Progenitor cell of endocrine pancreas (in vitro differentiated cells): ENCODE measurements around the gene PLXDC2. TPM values are rescaled to one million over a fixed set of nuclear protein-coding genes. Genes with fewer than 3 reads are reported as not detected.
A peak's percentile ranks its signal among the peaks of the same experiment; 100 is the strongest.

Experiments
- DNase-seq: peaks from one replicate; pipeline ENCODE4 v3.0.0; 2021; ENCODE audit warnings: low spot score; ENCODE audit not compliant: unreplicated experiment
- H3K27ac Mint-ChIP-seq: 2 replicates; pipeline ENCODE4 v1.8.0; 2021; ENCODE audit warnings: mild to moderate bottlenecking, moderate library complexity, mixed read lengths
- H3K27me3 Mint-ChIP-seq: 2 replicates; pipeline ENCODE4 v1.8.0; 2021; ENCODE audit warnings: mixed read lengths
- H3K36me3 Mint-ChIP-seq: 2 replicates; pipeline ENCODE4 v1.8.0; 2022; ENCODE audit warnings: mixed read lengths; ENCODE audit not compliant: insufficient read depth
- H3K4me1 Mint-ChIP-seq: 2 replicates; pipeline ENCODE4 v1.8.0; 2021; ENCODE audit warnings: low read depth, mixed read lengths
- H3K4me3 Mint-ChIP-seq: 2 replicates; pipeline ENCODE4 v1.8.0; 2021; ENCODE audit warnings: low read depth, mild to moderate bottlenecking, moderate library complexity, mixed read lengths
- H3K9me3 Mint-ChIP-seq: 2 replicates; pipeline ENCODE4 v1.8.0; 2021; ENCODE audit warnings: low read depth, mixed read lengths
- CTCF ChIP-seq: fragments of 200-600 bp; sonication (generic); IDR thresholded peaks from one replicate; pipeline ENCODE4 v1.5.0; 2021; ENCODE audit warnings: antibody characterized with exemption, mild to moderate bottlenecking; ENCODE audit not compliant: unreplicated experiment
- total RNA-seq: library from RNA; stranded (reverse); gene quantifications from 2 replicates; pipeline ENCODE4 v1.2.1, GENCODE V29; 2021

The PLXDC2 gene
- total RNA-seq, 1 donor from 2014 or later: 44.3 TPM

- H3K27me3 Mint-ChIP-seq: no peaks in the 10 kb centered on the region
Observed at GRCh38 chr10:19956516-19957032, 140.3 kb downstream of the PLXDC2 start.

GRCh38 chr10:19958787-19959186, 142.6 kb downstream of the PLXDC2 start:
- Mint-ChIP-seq H3K27me3 (no peaks in the 10 kb centered on the region), H3K4me1 (peaks cover 40% of the 10 kb centered on the region), H3K4me3 (no peak overlapping the region), H3K9me3 (peaks cover 3% of the 10 kb centered on the region), H3K27ac (no peak overlapping the region), H3K36me3 (peaks cover 4% of the 10 kb centered on the region)
- TF ChIP-seq CTCF: no peak
- DNase-seq: no peak

More at GRCh38 chr10:19956516-19957032, 140.3 kb downstream of the PLXDC2 start:
- TF ChIP-seq CTCF: no peak
- H3K9me3 Mint-ChIP-seq: no peaks in the 10 kb centered on the region
- DNase-seq: no peak
- H3K27ac Mint-ChIP-seq: no peak overlapping the region
- peaks cover 2% of the 10 kb centered on the region for H3K36me3 Mint-ChIP-seq
- peaks cover 45% of the 10 kb centered on the region for H3K4me1 Mint-ChIP-seq
- H3K4me3 Mint-ChIP-seq: no peak overlapping the region

GRCh38 chr10:19961076-19962053, 145.1 kb downstream of the PLXDC2 start:
- Mint-ChIP-seq H3K36me3 (peaks cover 3% of the 10 kb centered on the region), H3K27ac (peak overlapping the region; percentile 17), H3K9me3 (peaks cover 3% of the 10 kb centered on the region), H3K4me1 (peaks cover 37% of the 10 kb centered on the region), H3K4me3 (no peak overlapping the region), H3K27me3 (no peaks in the 10 kb centered on the region)
- no peak for TF ChIP-seq CTCF
- DNase-seq: no peak

GRCh38 chr10:19964625-19965024, 148.4 kb downstream of the PLXDC2 start:
- Mint-ChIP-seq H3K9me3 (peaks cover 3% of the 10 kb centered on the region), H3K36me3 (peaks cover 3% of the 10 kb centered on the region), H3K27me3 (no peaks in the 10 kb centered on the region), H3K4me3 (no peak overlapping the region), H3K4me1 (peaks cover 29% of the 10 kb centered on the region), H3K27ac (no peak overlapping the region)
- DNase-seq: no peak
- TF ChIP-seq CTCF: no peak

GRCh38 chr10:19966751-19967150, 150.5 kb downstream of the PLXDC2 start:
- no peak for DNase-seq
- H3K27ac Mint-ChIP-seq: no peak overlapping the region
- H3K9me3 Mint-ChIP-seq: peaks cover 3% of the 10 kb centered on the region
- TF ChIP-seq CTCF: no peak
- no peaks in the 10 kb centered on the region for H3K27me3 Mint-ChIP-seq
- peaks cover 3% of the 10 kb centered on the region for H3K36me3 Mint-ChIP-seq
- peaks cover 12% of the 10 kb centered on the region for H3K4me1 Mint-ChIP-seq
- H3K4me3 Mint-ChIP-seq: no peak overlapping the region
